HEK293 (cell line): Measurements from ENCODE around the gene KIF21A.
"Not testable (repeated sequence)": the region's sequence is repeated elsewhere in the genome, so short reads cannot be mapped to it uniquely, and the experiment has no call there.

Experiments
- CTCF ChIA-PET: fragments of 350-600 bp; formaldehyde crosslinking; extraction: SDS; loops from one replicate; lab custom pipeline; 2021; ENCODE audit warnings: antibody characterized with exemption; lab: Yijun Ruan, JAX
- POLR2A ChIA-PET: fragments of 300-600 bp; formaldehyde crosslinking; extraction: SDS; loops from one replicate; lab custom pipeline; 2020; ENCODE audit warnings: antibody characterized with exemption, inconsistent platforms; lab: Yijun Ruan, JAX
- H3K27ac ChIP-seq: fragments of 200-500 bp; sonication (Bioruptor generic); 2 replicates; pipeline ENCODE4 v1.5.1; 2014; ENCODE audit warnings: low read depth, low read length, control low read depth, inconsistent platforms; ENCODE audit errors: extremely low read depth
- H3K36me3 ChIP-seq, 2 experiments: fragments of 200-500 bp in 1 of 2; sonication (Bioruptor generic) in 1 of 2; 1 replicate in 1 of 2; 2 replicates in 1 of 2; pipeline ENCODE4 v1.5.1; 2014 to 2017; ENCODE audit warnings: inconsistent platforms in 2 of 2, low read length in 2 of 2; ENCODE audit not compliant: control insufficient read depth in 2 of 2, insufficient read depth in 1 of 2
- H3K4me1 ChIP-seq: fragments of 200-500 bp; sonication (Bioruptor generic); 2 replicates; pipeline ENCODE4 v1.5.1; 2014; ENCODE audit warnings: mild to moderate bottlenecking, low read length, inconsistent platforms; ENCODE audit not compliant: control insufficient read depth, insufficient read depth
- H3K4me3 ChIP-seq: 2 replicates; pipeline ENCODE4 v1.5.1; 2011; ENCODE audit warnings: low read depth, mild to moderate bottlenecking, control low read depth, low read length, moderate library complexity
- H3K9me3 ChIP-seq: fragments of 200-500 bp; sonication (Bioruptor generic); 2 replicates; pipeline ENCODE4 v1.5.1; 2014; ENCODE audit warnings: low read depth, low read length, inconsistent platforms; ENCODE audit not compliant: control insufficient read depth, insufficient read depth
- GLIS1 ChIP-seq: fragments of 450-650 bp; formaldehyde crosslinking; IDR thresholded peaks from 2 replicates; pipeline ENCODE4 v1.5.1; 2016; ENCODE audit warnings: missing biosample characterization, missing genetic modification characterization
- HOXA7 ChIP-seq: sonication (generic); formaldehyde crosslinking; IDR thresholded peaks from 2 replicates; pipeline ENCODE4 v1.8.1; 2022; ENCODE audit warnings: missing genetic modification reagents, borderline replicate concordance
- MYNN ChIP-seq: fragments of 450-650 bp; formaldehyde crosslinking; IDR thresholded peaks from 2 replicates; pipeline ENCODE4 v1.5.1; 2016; ENCODE audit warnings: missing biosample characterization, missing genetic modification characterization, borderline replicate concordance
- OSR2 ChIP-seq: fragments of 450-650 bp; formaldehyde crosslinking; IDR thresholded peaks from 2 replicates; pipeline ENCODE4 v1.5.1; 2016; ENCODE audit warnings: missing biosample characterization, missing genetic modification characterization
- SCRT1 ChIP-seq: fragments of 450-650 bp; formaldehyde crosslinking; IDR thresholded peaks from 2 replicates; pipeline ENCODE4 v1.5.1; 2016; ENCODE audit warnings: missing biosample characterization, missing genetic modification characterization, borderline replicate concordance
- SP7 ChIP-seq: fragments of 450-650 bp; formaldehyde crosslinking; IDR thresholded peaks from 2 replicates; pipeline ENCODE4 v1.5.1; 2016; ENCODE audit warnings: missing biosample characterization, missing genetic modification characterization
- ZBTB1 ChIP-seq: fragments of 450-650 bp; formaldehyde crosslinking; IDR thresholded peaks from 2 replicates; pipeline ENCODE4 v1.5.1; 2016; ENCODE audit warnings: missing biosample characterization, missing genetic modification characterization
- ZFP37 ChIP-seq: fragments of 450-650 bp; formaldehyde crosslinking; IDR thresholded peaks from 2 replicates; pipeline ENCODE4 v1.5.1; 2016; ENCODE audit warnings: missing biosample characterization, missing genetic modification characterization
- ZNF114 ChIP-seq: fragments of 450-650 bp; formaldehyde crosslinking; IDR thresholded peaks from 2 replicates; pipeline ENCODE4 v1.5.0; 2017; ENCODE audit warnings: missing biosample characterization, missing genetic modification characterization
- ZNF133 ChIP-seq: fragments of 450-650 bp; formaldehyde crosslinking; IDR thresholded peaks from 2 replicates; pipeline ENCODE4 v1.5.1; 2016; ENCODE audit warnings: missing biosample characterization, missing genetic modification characterization
- ZNF140 ChIP-seq: fragments of 450-650 bp; formaldehyde crosslinking; IDR thresholded peaks from 2 replicates; pipeline ENCODE4 v1.5.1; 2016; ENCODE audit warnings: missing biosample characterization, missing genetic modification characterization
- ZNF341 ChIP-seq: fragments of 450-650 bp; formaldehyde crosslinking; IDR thresholded peaks from 2 replicates; pipeline ENCODE4; 2016; ENCODE audit warnings: low read depth, missing biosample characterization, missing genetic modification characterization
- ZNF610 ChIP-seq: fragments of 450-650 bp; formaldehyde crosslinking; IDR thresholded peaks from 2 replicates; pipeline ENCODE4 v1.5.1; 2016; ENCODE audit warnings: missing biosample characterization, missing genetic modification characterization, borderline replicate concordance
- ZNF791 ChIP-seq: fragments of 450-650 bp; formaldehyde crosslinking; IDR thresholded peaks from 2 replicates; pipeline ENCODE4 v1.5.1; 2016; ENCODE audit warnings: missing biosample characterization, missing genetic modification characterization
- ZNF843 ChIP-seq: fragments of 450-650 bp; formaldehyde crosslinking; IDR thresholded peaks from 2 replicates; pipeline ENCODE4 v1.5.1; 2016; ENCODE audit warnings: missing biosample characterization, missing genetic modification characterization
- ZSCAN23 ChIP-seq: fragments of 450-650 bp; formaldehyde crosslinking; IDR thresholded peaks from 2 replicates; pipeline ENCODE4 v1.5.1; 2016; ENCODE audit warnings: missing biosample characterization, missing genetic modification characterization
- TF ChIP-seq, protein P1 (sequence below): fragments of 450-650 bp; formaldehyde crosslinking; conservative IDR thresholded peaks from 2 replicates; pipeline ENCODE4 v1.5.1; 2016; ENCODE audit warnings: low read depth, missing biosample characterization, missing genetic modification characterization
- TF ChIP-seq, protein P2 (sequence below): fragments of 450-650 bp; formaldehyde crosslinking; IDR thresholded peaks from 2 replicates; pipeline ENCODE4 v1.5.1; 2017; ENCODE audit warnings: missing biosample characterization, missing genetic modification characterization
- TF ChIP-seq, protein P3 (sequence below): fragments of 450-650 bp; formaldehyde crosslinking; IDR thresholded peaks from 2 replicates; pipeline ENCODE4 v1.5.1; 2016; ENCODE audit warnings: missing biosample characterization, missing genetic modification characterization

The KIF21A gene

GRCh38 chr12:39476894-39477293 lies 34.0 kb upstream of the KIF21A start:
- POLR2A ChIA-PET = no interaction called here

DNA sequence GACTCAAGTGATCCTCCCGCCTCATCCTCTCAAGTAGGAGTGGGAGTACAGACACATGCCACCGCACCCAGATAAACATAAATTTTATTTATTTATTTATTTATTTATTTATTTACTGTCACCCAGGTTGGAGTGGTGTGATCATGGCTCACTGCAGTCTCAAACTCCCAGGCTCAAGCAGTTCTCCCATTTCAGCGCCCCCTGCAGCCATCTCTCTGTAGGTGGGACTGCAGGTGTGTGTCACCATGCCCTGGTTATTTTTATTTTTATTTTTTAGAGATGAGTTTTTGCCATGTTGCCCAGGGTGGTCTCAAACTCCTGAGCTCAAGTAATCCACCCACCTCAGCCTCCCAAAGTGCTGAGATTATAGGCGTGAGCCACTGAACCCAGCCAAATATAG lies 33.2 kb upstream of the KIF21A start:
- POLR2A ChIA-PET = no interaction called here
- Histone ChIP-seq H3K4me1 (no peaks in the 10 kb centered on the region), H3K4me3 (no peak overlapping the region), H3K36me3 (no peaks in the 10 kb centered on the region), H3K9me3 (no peaks in the 10 kb centered on the region), H3K27ac (no peak overlapping the region)
- CTCF ChIA-PET = interaction anchor here (0.5 to 0.7 kb wide), 2 partner anchors 34 to 57 kb away, joined by 3 read pairs; no protein-coding TSS in a partner anchor
- TF ChIP-seq MYNN (tag by site-specific recombination) (no peak), ZNF843 (no peak), ZSCAN23 (tag by site-specific recombination) (no peak), SCRT1 (tag by site-specific recombination) (no peak), ZNF114 (tag by site-specific recombination) (no peak), HOXA7 (CRISPR knock-in tag) (no peak), OSR2 (tag by site-specific recombination) (no peak), SP7 (tag by site-specific recombination) (no peak), ZNF133 (tag by site-specific recombination) (no peak), ZNF791 (tag by site-specific recombination) (no peak), GLIS1 (tag by site-specific recombination) (no peak), ZFP37 (no peak), ZBTB1 (no peak), ZNF140 (tag by site-specific recombination) (no peak), ZNF610 (no peak)
- TF ChIP-seq, protein P1, sequence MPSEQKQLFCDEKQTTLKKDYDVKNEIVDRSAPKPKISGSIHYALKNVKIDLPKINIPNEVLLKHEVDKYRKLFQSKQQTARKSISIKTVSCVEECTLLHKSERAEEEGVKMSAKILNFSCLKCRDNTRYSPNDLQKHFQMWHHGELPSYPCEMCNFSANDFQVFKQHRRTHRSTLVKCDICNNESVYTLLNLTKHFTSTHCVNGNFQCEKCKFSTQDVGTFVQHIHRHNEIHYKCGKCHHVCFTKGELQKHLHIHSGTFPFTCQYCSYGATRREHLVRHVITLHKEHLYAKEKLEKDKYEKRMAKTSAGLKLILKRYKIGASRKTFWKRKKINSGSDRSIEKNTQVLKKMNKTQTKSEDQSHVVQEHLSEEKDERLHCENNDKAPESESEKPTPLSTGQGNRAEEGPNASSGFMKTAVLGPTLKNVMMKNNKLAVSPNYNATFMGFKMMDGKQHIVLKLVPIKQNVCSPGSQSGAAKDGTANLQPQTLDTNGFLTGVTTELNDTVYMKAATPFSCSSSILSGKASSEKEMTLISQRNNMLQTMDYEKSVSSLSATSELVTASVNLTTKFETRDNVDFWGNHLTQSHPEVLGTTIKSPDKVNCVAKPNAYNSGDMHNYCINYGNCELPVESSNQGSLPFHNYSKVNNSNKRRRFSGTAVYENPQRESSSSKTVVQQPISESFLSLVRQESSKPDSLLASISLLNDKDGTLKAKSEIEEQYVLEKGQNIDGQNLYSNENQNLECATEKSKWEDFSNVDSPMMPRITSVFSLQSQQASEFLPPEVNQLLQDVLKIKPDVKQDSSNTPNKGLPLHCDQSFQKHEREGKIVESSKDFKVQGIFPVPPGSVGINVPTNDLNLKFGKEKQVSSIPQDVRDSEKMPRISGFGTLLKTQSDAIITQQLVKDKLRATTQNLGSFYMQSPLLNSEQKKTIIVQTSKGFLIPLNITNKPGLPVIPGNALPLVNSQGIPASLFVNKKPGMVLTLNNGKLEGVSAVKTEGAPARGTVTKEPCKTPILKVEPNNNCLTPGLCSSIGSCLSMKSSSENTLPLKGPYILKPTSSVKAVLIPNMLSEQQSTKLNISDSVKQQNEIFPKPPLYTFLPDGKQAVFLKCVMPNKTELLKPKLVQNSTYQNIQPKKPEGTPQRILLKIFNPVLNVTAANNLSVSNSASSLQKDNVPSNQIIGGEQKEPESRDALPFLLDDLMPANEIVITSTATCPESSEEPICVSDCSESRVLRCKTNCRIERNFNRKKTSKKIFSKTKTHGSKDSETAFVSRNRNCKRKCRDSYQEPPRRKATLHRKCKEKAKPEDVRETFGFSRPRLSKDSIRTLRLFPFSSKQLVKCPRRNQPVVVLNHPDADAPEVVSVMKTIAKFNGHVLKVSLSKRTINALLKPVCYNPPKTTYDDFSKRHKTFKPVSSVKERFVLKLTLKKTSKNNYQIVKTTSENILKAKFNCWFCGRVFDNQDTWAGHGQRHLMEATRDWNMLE (tag by site-specific recombination) = no peak
- TF ChIP-seq, protein P2, sequence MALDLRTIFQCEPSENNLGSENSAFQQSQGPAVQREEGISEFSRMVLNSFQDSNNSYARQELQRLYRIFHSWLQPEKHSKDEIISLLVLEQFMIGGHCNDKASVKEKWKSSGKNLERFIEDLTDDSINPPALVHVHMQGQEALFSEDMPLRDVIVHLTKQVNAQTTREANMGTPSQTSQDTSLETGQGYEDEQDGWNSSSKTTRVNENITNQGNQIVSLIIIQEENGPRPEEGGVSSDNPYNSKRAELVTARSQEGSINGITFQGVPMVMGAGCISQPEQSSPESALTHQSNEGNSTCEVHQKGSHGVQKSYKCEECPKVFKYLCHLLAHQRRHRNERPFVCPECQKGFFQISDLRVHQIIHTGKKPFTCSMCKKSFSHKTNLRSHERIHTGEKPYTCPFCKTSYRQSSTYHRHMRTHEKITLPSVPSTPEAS = no peak

More at GRCh38 chr12:39476894-39477293, 34.0 kb upstream of the KIF21A start:
- Histone ChIP-seq H3K36me3 (no peaks in the 10 kb centered on the region), H3K4me1 (no peaks in the 10 kb centered on the region), H3K27ac (no peak overlapping the region)
- TF ChIP-seq, protein P3, sequence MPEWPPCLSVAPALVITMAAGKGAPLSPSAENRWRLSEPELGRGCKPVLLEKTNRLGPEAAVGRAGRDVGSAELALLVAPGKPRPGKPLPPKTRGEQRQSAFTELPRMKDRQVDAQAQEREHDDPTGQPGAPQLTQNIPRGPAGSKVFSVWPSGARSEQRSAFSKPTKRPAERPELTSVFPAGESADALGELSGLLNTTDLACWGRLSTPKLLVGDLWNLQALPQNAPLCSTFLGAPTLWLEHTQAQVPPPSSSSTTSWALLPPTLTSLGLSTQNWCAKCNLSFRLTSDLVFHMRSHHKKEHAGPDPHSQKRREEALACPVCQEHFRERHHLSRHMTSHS (tag by site-specific recombination) = no peak
- no peak for TF ChIP-seq ZNF341 (tag by site-specific recombination)
- TF ChIP-seq, all 188 proteins: peak for 0
- Histone ChIP-seq H3K9me3 (no peaks in the 10 kb centered on the region), H3K4me3 (no peak overlapping the region)
- CTCF ChIA-PET = interaction anchor here (0.5 to 0.7 kb wide), 2 partner anchors 34 to 56 kb away, joined by 3 read pairs; no protein-coding TSS in a partner anchor

- H3K27ac ChIP-seq, POLR2A ChIA-PET, H3K4me3 ChIP-seq, H3K9me3 ChIP-seq, H3K4me1 ChIP-seq, H3K36me3 ChIP-seq: not testable (repeated sequence)
- CTCF ChIA-PET = interaction anchor here (0.6 kb wide), 1 partner anchor 66 kb away, joined by 3 read pairs; no protein-coding TSS in a partner anchor
These were observed 32.2 kb upstream of the KIF21A start for GRCh38 chr12:39475136-39475535.
